Activated CD4-positive, alpha-beta T cell treated with anti-CD3 and anti-CD28 coated beads, Interleukin-10, Interleukin-2, amounts not matched to agents 100 ng/mL and 50 ng/mL, durations not matched to agents 16 hours and 8 hours (primary cell): ENCODE data around the gene SLC35F1.
"Not testable (repeated sequence)": the region's sequence is repeated elsewhere in the genome, so short reads cannot be mapped to it uniquely, and the experiment has no call there.

Source experiments
- DNase-seq: peaks from one replicate; pipeline ENCODE4 v3.0.0-alpha.2; 2020

Gene SLC35F1

GRCh38 chr6:117906958-117907600 lies at the start of gene SLC35F1:
Gene SLC35F1, plus strand, starts transcription at chr6:117907264.
- DNase-seq: peak; percentile 30

- DNase-seq: not testable (repeated sequence)
Measured at GRCh38 chr6:117858601-117859000, 48.5 kb upstream of the SLC35F1 start.

GRCh38 chr6:117861545-117861944 lies 45.5 kb upstream of the SLC35F1 start:
- no peak for DNase-seq

GRCh38 chr6:117866561-117866960 lies 40.5 kb upstream of the SLC35F1 start:
- no peak for DNase-seq

- DNase-seq: no peak
Measured at GRCh38 chr6:117870486-117871242, 36.4 kb upstream of the SLC35F1 start.

GRCh38 chr6:117880824-117881223 lies 26.2 kb upstream of the SLC35F1 start:
- no peak for DNase-seq

GRCh38 chr6:117890172-117890571 lies 16.9 kb upstream of the SLC35F1 start:
- no peak for DNase-seq

GRCh38 chr6:117906507-117906957 lies 532 bp upstream of the SLC35F1 start:
- DNase-seq: peak; percentile 6

- no peak for DNase-seq
Measured at GRCh38 chr6:117907601-117908245, 659 bp downstream of the SLC35F1 start.

- DNase-seq: no peak
Measured at GRCh38 chr6:117908246-117909068, 1.4 kb downstream of the SLC35F1 start.

- DNase-seq: no peak
Measured at GRCh38 chr6:117909638-117910037, 2.6 kb downstream of the SLC35F1 start.

GRCh38 chr6:117910549-117910948 lies 3.5 kb downstream of the SLC35F1 start:
- no peak for DNase-seq

- DNase-seq: no peak
Measured at GRCh38 chr6:117911150-117911549, 4.1 kb downstream of the SLC35F1 start.

- DNase-seq: no peak
Measured at GRCh38 chr6:117911660-117912059, 4.6 kb downstream of the SLC35F1 start.

- DNase-seq: no peak
Measured at GRCh38 chr6:117915846-117916245, 8.8 kb downstream of the SLC35F1 start.

- DNase-seq: no peak
Measured at GRCh38 chr6:117916483-117916882, 9.4 kb downstream of the SLC35F1 start.

- no peak for DNase-seq
Measured at GRCh38 chr6:117917176-117917575, 10.1 kb downstream of the SLC35F1 start.

- no peak for DNase-seq
Measured at GRCh38 chr6:117918454-117918853, 11.4 kb downstream of the SLC35F1 start.

- DNase-seq: no peak
Measured at GRCh38 chr6:117919275-117919674, 12.2 kb downstream of the SLC35F1 start.

- DNase-seq: no peak
Measured at GRCh38 chr6:117919775-117920729, 13.0 kb downstream of the SLC35F1 start.

GRCh38 chr6:117924690-117925089 lies 17.6 kb downstream of the SLC35F1 start:
- DNase-seq: no peak

GRCh38 chr6:117927866-117928265 lies 20.8 kb downstream of the SLC35F1 start:
- no peak for DNase-seq
